HepG2 (cell line): ENCODE results near the gene CTRL. TPM values are rescaled to one million over a fixed set of nuclear protein-coding genes. Genes with fewer than 3 reads are reported as not detected.
A peak's percentile ranks its signal among the peaks of the same experiment; 100 is the strongest.

Source experiments
- BORCS8-MEF2B ChIP-seq: sonication (generic); formaldehyde crosslinking; IDR thresholded peaks from 2 replicates; pipeline ENCODE4 v1.8.0; 2022; ENCODE audit warnings: mild to moderate bottlenecking, missing genetic modification reagents
- BRCA1 ChIP-seq: sonication (generic); formaldehyde crosslinking; IDR thresholded peaks from 2 replicates; pipeline ENCODE4 v1.4.0; 2020; ENCODE audit warnings: missing genetic modification reagents
- CBX5 ChIP-seq: sonication (generic); formaldehyde crosslinking; IDR thresholded peaks from 2 replicates; pipeline ENCODE4 v1.4.0; 2020; ENCODE audit warnings: missing genetic modification reagents, borderline replicate concordance
- CENPX ChIP-seq: sonication (generic); formaldehyde crosslinking; IDR thresholded peaks from 2 replicates; pipeline ENCODE4 v1.9.0; 2021; ENCODE audit warnings: mild to moderate bottlenecking, missing genetic modification reagents, moderate library complexity
- ELF1 ChIP-seq: sonication (generic); formaldehyde crosslinking; IDR thresholded peaks from 2 replicates; pipeline ENCODE4 v1.4.0; 2020; ENCODE audit warnings: missing genetic modification reagents
- ELF4 ChIP-seq: sonication (generic); formaldehyde crosslinking; IDR thresholded peaks from 2 replicates; pipeline ENCODE4 v1.5.0; 2020; ENCODE audit warnings: missing genetic modification reagents, mild to moderate bottlenecking, moderate library complexity, borderline replicate concordance
- FLYWCH1 ChIP-seq: sonication (generic); formaldehyde crosslinking; IDR thresholded peaks from 2 replicates; pipeline ENCODE4 v1.8.1; 2023; ENCODE audit warnings: mild to moderate bottlenecking, missing genetic modification reagents
- MXI1 ChIP-seq: IDR thresholded peaks from 3 replicates; pipeline ENCODE4 v1.6.1; 2012; ENCODE audit warnings: low read depth, low read length, inconsistent platforms, borderline replicate concordance
- NRL ChIP-seq: sonication (generic); formaldehyde crosslinking; IDR thresholded peaks from 2 replicates; pipeline ENCODE4 v1.5.0; 2020; ENCODE audit warnings: missing genetic modification reagents, mild to moderate bottlenecking, moderate library complexity, borderline replicate concordance
- RERE ChIP-seq: IDR thresholded peaks from 2 replicates; pipeline ENCODE4 v1.6.1; 2016; ENCODE audit warnings: low read depth, missing genetic modification reagents, missing compliant biosample characterization
- SAFB2 ChIP-seq: sonication (generic); formaldehyde crosslinking; IDR thresholded peaks from 2 replicates; pipeline ENCODE4 v1.5.1; 2020; ENCODE audit warnings: missing genetic modification reagents, low read depth, mild to moderate bottlenecking, borderline replicate concordance
- SNAPC5 ChIP-seq: sonication (generic); formaldehyde crosslinking; IDR thresholded peaks from 2 replicates; pipeline ENCODE4 v1.8.1; 2023; ENCODE audit warnings: mild to moderate bottlenecking, missing genetic modification reagents, borderline replicate concordance
- SP2 ChIP-seq: sonication (generic); formaldehyde crosslinking; IDR thresholded peaks from 2 replicates; pipeline ENCODE4 v1.5.1; 2020; ENCODE audit warnings: mild to moderate bottlenecking, missing genetic modification reagents
- THAP11 ChIP-seq: IDR thresholded peaks from 2 replicates; pipeline ENCODE4 v1.6.1; 2016; ENCODE audit warnings: missing biosample characterization, missing genetic modification reagents
- TRIM24 ChIP-seq: sonication (generic); formaldehyde crosslinking; IDR thresholded peaks from 2 replicates; pipeline ENCODE4 v1.8.0; 2022; ENCODE audit warnings: mild to moderate bottlenecking, missing genetic modification reagents
- XRCC5 ChIP-seq: fragments of 200-400 bp; formaldehyde crosslinking; optimal IDR thresholded peaks from 2 replicates; pipeline ENCODE3; 2017; ENCODE audit warnings: mild to moderate bottlenecking, low read length
- ZBTB8A ChIP-seq: sonication (generic); formaldehyde crosslinking; IDR thresholded peaks from 2 replicates; pipeline ENCODE4 v1.4.0; 2020; ENCODE audit warnings: mild to moderate bottlenecking, low read depth, missing genetic modification reagents, borderline replicate concordance
- ZKSCAN8 ChIP-seq: IDR thresholded peaks from 2 replicates; pipeline ENCODE4 v1.6.1; 2016; ENCODE audit warnings: borderline replicate concordance, missing genetic modification reagents, missing compliant biosample characterization
- ZNF331 ChIP-seq: sonication (generic); formaldehyde crosslinking; IDR thresholded peaks from 2 replicates; pipeline ENCODE4 v1.4.0; 2020; ENCODE audit warnings: missing genetic modification reagents
- ZNF383 ChIP-seq: sonication (generic); formaldehyde crosslinking; IDR thresholded peaks from 2 replicates; pipeline ENCODE4 v1.4.0; 2020; ENCODE audit warnings: missing genetic modification reagents, mild to moderate bottlenecking, borderline replicate concordance
- ZNF75D ChIP-seq: sonication (generic); formaldehyde crosslinking; IDR thresholded peaks from 2 replicates; pipeline ENCODE4 v1.8.1; 2023; ENCODE audit warnings: missing genetic modification reagents, mild to moderate bottlenecking, borderline replicate concordance
- ZNF776 ChIP-seq: sonication (generic); formaldehyde crosslinking; IDR thresholded peaks from 2 replicates; pipeline ENCODE4 v1.4.0; 2020; ENCODE audit warnings: mild to moderate bottlenecking, missing genetic modification reagents
- polyA plus RNA-seq, 8 experiments: library from polyadenylated mRNA; depleted of rRNA in 3 of 8; stranded (reverse) in 7 of 8; unstranded in 1 of 8; fragments of >200 nt; fragmentation: Illumina TruSeq in 4 of 8; extraction: Trizol in 4 of 8; gene quantifications; 2 replicates each; pipeline versions ENCODE4 v1.2.1 to v1.2.3, GENCODE V29; 2011 to 2016; ENCODE audit warnings: low read depth in 4 of 8, missing spikeins in 1 of 8, mixed read lengths in 1 of 8; ENCODE audit not compliant: insufficient read depth in 1 of 8
- total RNA-seq, 5 experiments: library from RNA; depleted of rRNA; stranded (reverse); fragments of >200 nt; fragmentation: Illumina TruSeq; extraction: Trizol; gene quantifications; 2 replicates each; pipeline ENCODE4 v1.2.3, GENCODE V29; 2016; ENCODE audit warnings: low read depth in 1 of 5
- TF ChIP-seq, protein P1 (sequence below): IDR thresholded peaks from 2 replicates; pipeline ENCODE4 v1.6.1; 2016
- TF ChIP-seq, protein P2 (sequence below): sonication (generic); formaldehyde crosslinking; IDR thresholded peaks from 2 replicates; pipeline ENCODE4 v1.4.0; 2020; ENCODE audit warnings: mild to moderate bottlenecking, missing genetic modification reagents

Gene CTRL
- total and polyA plus RNA-seq, 2 of the 13 experiments (the other 11 are each of a cell fraction or from before 2014, with no cell fraction given), result 1.9 to 2.7 TPM

DNA sequence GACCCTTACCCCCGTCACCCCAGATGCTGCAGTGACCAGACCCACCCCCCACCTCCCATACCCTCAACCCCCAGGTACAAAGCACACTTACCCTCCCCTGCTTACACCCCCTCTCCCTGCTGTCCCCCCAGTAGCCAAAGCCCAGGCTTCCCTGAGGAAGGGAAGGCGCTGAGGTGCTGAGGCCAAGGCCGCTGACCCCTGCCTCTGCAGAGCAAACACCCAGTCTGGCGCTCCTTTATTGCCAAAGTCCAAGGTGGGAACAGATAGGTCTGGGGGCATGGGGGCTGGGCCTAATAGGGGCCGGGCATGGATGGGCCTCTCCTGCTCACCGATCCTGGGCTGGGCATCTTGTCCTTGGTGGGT, 11.6 kb upstream of the CTRL start (continued):
- TF ChIP-seq BORCS8-MEF2B (CRISPR knock-in tag), result no peak
- TF ChIP-seq ELF1 (CRISPR knock-in tag), result no peak
- 0 out of 2 replicates have a peak, but pooled peaks have one; percentile 46 for TF ChIP-seq ZNF331 (CRISPR knock-in tag)
- 0 out of 2 replicates have a peak, but pooled peaks have one; percentile 4 for TF ChIP-seq ZNF383
- no peak for TF ChIP-seq BRCA1
- no peak for TF ChIP-seq ELF4 (CRISPR knock-in tag)
- TF ChIP-seq THAP11, result no peak
- TF ChIP-seq, protein P1, sequence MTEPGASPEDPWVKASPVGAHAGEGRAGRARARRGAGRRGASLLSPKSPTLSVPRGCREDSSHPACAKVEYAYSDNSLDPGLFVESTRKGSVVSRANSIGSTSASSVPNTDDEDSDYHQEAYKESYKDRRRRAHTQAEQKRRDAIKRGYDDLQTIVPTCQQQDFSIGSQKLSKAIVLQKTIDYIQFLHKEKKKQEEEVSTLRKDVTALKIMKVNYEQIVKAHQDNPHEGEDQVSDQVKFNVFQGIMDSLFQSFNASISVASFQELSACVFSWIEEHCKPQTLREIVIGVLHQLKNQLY (CRISPR knock-in tag), result 0 out of 2 replicates have a peak, but pooled peaks have one; percentile 27
- peak; percentile 15; the same call in 1 of the 2 replicates for TF ChIP-seq ZNF776
- TF ChIP-seq SP2 (CRISPR knock-in tag), result peak; percentile 8; the same call in 1 of the 2 replicates
- TF ChIP-seq SAFB2 (CRISPR knock-in tag), result no peak
- TF ChIP-seq CBX5 (CRISPR knock-in tag), result no peak
- TF ChIP-seq TRIM24 (CRISPR knock-in tag), result peak; percentile 74
- no peak for TF ChIP-seq ZNF75D (CRISPR knock-in tag)
- TF ChIP-seq FLYWCH1 (CRISPR knock-in tag), result no peak
- TF ChIP-seq, protein P2, sequence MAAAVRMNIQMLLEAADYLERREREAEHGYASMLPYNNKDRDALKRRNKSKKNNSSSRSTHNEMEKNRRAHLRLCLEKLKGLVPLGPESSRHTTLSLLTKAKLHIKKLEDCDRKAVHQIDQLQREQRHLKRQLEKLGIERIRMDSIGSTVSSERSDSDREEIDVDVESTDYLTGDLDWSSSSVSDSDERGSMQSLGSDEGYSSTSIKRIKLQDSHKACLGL (CRISPR knock-in tag), result no peak
- no peak for TF ChIP-seq ZKSCAN8 (CRISPR knock-in tag)
- no peak for TF ChIP-seq SNAPC5 (CRISPR knock-in tag)
- TF ChIP-seq ZBTB8A (CRISPR knock-in tag), result no peak
- TF ChIP-seq XRCC5, result no peak
- TF ChIP-seq MXI1, result no peak
- TF ChIP-seq NRL, result no peak
- no peak for TF ChIP-seq CENPX (CRISPR knock-in tag)
- peak; percentile 55; the same call in 1 of the 2 replicates for TF ChIP-seq RERE (CRISPR knock-in tag)
